K562 (cell line): ENCODE measurements around the gene LAMTOR1. TPM values are rescaled to one million over a fixed set of nuclear protein-coding genes. Genes with fewer than 3 reads are reported as not detected.
A peak's percentile ranks its signal among the peaks of the same experiment; 100 is the strongest.

Source experiments
- CEBPB ChIP-seq: fragments of 450-650 bp; IDR thresholded peaks from 2 replicates; pipeline ENCODE4 v1.6.1; 2016; ENCODE audit warnings: missing genetic modification characterization, missing compliant biosample characterization
- CEBPZ ChIP-seq: fragments of 150-350 bp; IDR thresholded peaks from 2 replicates; pipeline ENCODE4 v1.6.1; 2014; ENCODE audit warnings: low read depth, mild to moderate bottlenecking, low read length, borderline replicate concordance
- CREB3L1 ChIP-seq: fragments of 450-650 bp; IDR thresholded peaks from 2 replicates; pipeline ENCODE4 v1.6.1; 2014; ENCODE audit warnings: low read depth, mild to moderate bottlenecking, moderate library complexity, borderline replicate concordance
- KDM2B ChIP-seq: fragments of 250-450 bp; sonication (Bioruptor Pico); IDR thresholded peaks from 2 replicates; pipeline ENCODE4 v1.8.0; 2021; ENCODE audit warnings: mild to moderate bottlenecking, moderate library complexity
- KLF10 ChIP-seq: fragments of 250-450 bp; sonication (Bioruptor Pico); IDR thresholded peaks from 2 replicates; pipeline ENCODE4 v1.6.1; 2021; ENCODE audit warnings: matching md5 sums
- PKNOX1 ChIP-seq: fragments of 450-650 bp; IDR thresholded peaks from 2 replicates; pipeline ENCODE4 v1.6.1; 2016
- SIN3B ChIP-seq: fragments of 450-650 bp; IDR thresholded peaks from 2 replicates; pipeline ENCODE4 v1.6.1; 2017; ENCODE audit warnings: low read depth, mild to moderate bottlenecking, moderate library complexity
- SNIP1 ChIP-seq: fragments of 450-650 bp; IDR thresholded peaks from 2 replicates; pipeline ENCODE4 v1.7.1; 2017; ENCODE audit warnings: low read depth, mild to moderate bottlenecking
- TOE1 ChIP-seq, 2 experiments: fragments of 450-650 bp in 1 of 2; sonication (generic) in 1 of 2; formaldehyde crosslinking in 1 of 2; IDR thresholded peaks; 2 replicates each; pipeline versions ENCODE4 v1.7.1 to v1.8.0; 2016 to 2022; ENCODE audit warnings: borderline replicate concordance in 2 of 2, mild to moderate bottlenecking in 2 of 2, antibody characterized with exemption in 1 of 2, inconsistent platforms in 1 of 2, low read depth in 1 of 2, missing genetic modification reagents in 1 of 2, moderate library complexity in 1 of 2
- TRIM24 ChIP-seq, 2 experiments: fragments of 450-650 bp; IDR thresholded peaks; 2 replicates each; pipeline ENCODE4 v1.6.1; 2016
- ZFP1 ChIP-seq: fragments of 450-650 bp; formaldehyde crosslinking; IDR thresholded peaks from 2 replicates; pipeline ENCODE4 v1.4.0; 2020; ENCODE audit warnings: mild to moderate bottlenecking, mixed read lengths
- ZMIZ1 ChIP-seq, 2 experiments: fragments of 150-350 bp in 1 of 2; IDR thresholded peaks; 2 replicates each; pipeline ENCODE4 v1.6.1; 2012 to 2016; ENCODE audit warnings: low read depth in 2 of 2, low read length in 2 of 2, mild to moderate bottlenecking in 1 of 2, moderate library complexity in 1 of 2
- ZNF316 ChIP-seq: fragments of 450-650 bp; IDR thresholded peaks from 2 replicates; pipeline ENCODE4 v1.6.1; 2016
- ZNF584 ChIP-seq: fragments of 200-800 bp; sonication (Bioruptor generic); IDR thresholded peaks from 2 replicates; pipeline ENCODE4 v1.6.1; 2016; ENCODE audit warnings: low read depth, mild to moderate bottlenecking, missing genetic modification characterization, missing compliant biosample characterization
- polyA plus RNA-seq, 8 experiments: library from polyadenylated mRNA; depleted of rRNA in 4 of 8; stranded (reverse) in 5 of 8; unstranded in 3 of 8; fragments of >200 nt; fragmentation: Nextera tagmentation in 2 of 8; fragmentation: Illumina TruSeq in 1 of 8; extraction: Ambion mirVana in 2 of 8; extraction: Trizol in 1 of 8; gene quantifications; 2 replicates each; pipeline versions ENCODE4 v1.2.1 to v1.2.3, GENCODE V29; 2011 to 2014; ENCODE audit warnings: inconsistent platforms in 1 of 8, missing spikeins in 1 of 8
- total RNA-seq, 7 experiments: library from RNA; depleted of rRNA in 6 of 7; stranded (reverse); fragments of >200 nt in 6 of 7; fragmentation: Illumina TruSeq in 2 of 7; extraction: Trizol in 2 of 7; gene quantifications; 2 replicates each; pipeline versions ENCODE4 v1.2.1 to v1.2.3, GENCODE V29; 2011 to 2021; ENCODE audit warnings: low replicate concordance in 1 of 7
- TF ChIP-seq, protein P1 (sequence below): fragments of 250-450 bp; sonication (Bioruptor Pico); IDR thresholded peaks from 2 replicates; pipeline ENCODE4 v1.8.0; 2022; ENCODE audit warnings: moderate library complexity, mild to moderate bottlenecking, inconsistent platforms

LAMTOR1 gene
- total and polyA plus RNA-seq, 9 of the 15 experiments (the other 6 are each of a cell fraction or from before 2014, with no cell fraction given): 62.6 to 104 (median 85.3) TPM

GRCh38 chr11:72112143-72112977 lies 9.3 kb upstream of the LAMTOR1 start, which contains the start of gene ANAPC15 (continued):
- TF ChIP-seq, protein P1, sequence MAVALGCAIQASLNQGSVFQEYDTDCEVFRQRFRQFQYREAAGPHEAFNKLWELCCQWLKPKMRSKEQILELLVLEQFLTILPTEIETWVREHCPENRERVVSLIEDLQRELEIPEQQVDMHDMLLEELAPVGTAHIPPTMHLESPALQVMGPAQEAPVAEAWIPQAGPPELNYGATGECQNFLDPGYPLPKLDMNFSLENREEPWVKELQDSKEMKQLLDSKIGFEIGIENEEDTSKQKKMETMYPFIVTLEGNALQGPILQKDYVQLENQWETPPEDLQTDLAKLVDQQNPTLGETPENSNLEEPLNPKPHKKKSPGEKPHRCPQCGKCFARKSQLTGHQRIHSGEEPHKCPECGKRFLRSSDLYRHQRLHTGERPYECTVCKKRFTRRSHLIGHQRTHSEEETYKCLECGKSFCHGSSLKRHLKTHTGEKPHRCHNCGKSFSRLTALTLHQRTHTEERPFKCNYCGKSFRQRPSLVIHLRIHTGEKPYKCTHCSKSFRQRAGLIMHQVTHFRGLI: no peak
- TF ChIP-seq PKNOX1 (peak; percentile 99), ZFP1 (CRISPR knock-in tag) (no peak), ZNF584 (CRISPR knock-in tag) (no peak), TOE1 (IDR thresholded peaks at IDR 0.05; ENCODE audit: borderline replicate concordance) (peak; percentile 56; the same call in 1 of the 2 replicates), TOE1 (CRISPR knock-in tag; IDR thresholded peaks at IDR 0.05; ENCODE audit: borderline replicate concordance, low read depth) (no peak), ZNF316 (peak; percentile 33; the same call in 1 of the 2 replicates), TRIM24 (IDR thresholded peaks at IDR 0.05) (no peak; a peak in 1 of 4 replicates), SIN3B (peak; percentile 47; the same call in 1 of the 2 replicates), CEBPB (tag) (peak; percentile 46), ZMIZ1 (IDR thresholded peaks at IDR 0.05; ENCODE audit: low read depth in 2 of 2, low read length in 2 of 2) (peak in 1 of 2 experiments; percentile 53; a peak in 1 of 4 replicates), SNIP1 (no peak), CEBPZ (peak; percentile 89), KLF10 (CRISPR knock-in tag) (no peak), KDM2B (CRISPR knock-in tag) (no peak), CREB3L1 (peak; percentile 74; the same call in 1 of the 2 replicates)
